OCI-LY7 (cell line): ENCODE measurements around the gene IQCK.

Experiments used
- CTCF ChIP-seq: fragments of 200-600 bp; sonication (generic); conservative IDR thresholded peaks from 2 replicates; pipeline ENCODE4 v1.5.1; 2014; ENCODE audit warnings: mild to moderate bottlenecking, antibody characterized with exemption, low read length, moderate library complexity, mixed read lengths
- EZH2phosphoT487 ChIP-seq: fragments of 200-600 bp; sonication (generic); IDR thresholded peaks from 2 replicates; pipeline ENCODE4 v1.6.1; 2018; ENCODE audit warnings: low read depth, borderline replicate concordance, mild to moderate bottlenecking, mixed run types, antibody characterized with exemption, low read length, moderate library complexity, mixed read lengths

DNA sequence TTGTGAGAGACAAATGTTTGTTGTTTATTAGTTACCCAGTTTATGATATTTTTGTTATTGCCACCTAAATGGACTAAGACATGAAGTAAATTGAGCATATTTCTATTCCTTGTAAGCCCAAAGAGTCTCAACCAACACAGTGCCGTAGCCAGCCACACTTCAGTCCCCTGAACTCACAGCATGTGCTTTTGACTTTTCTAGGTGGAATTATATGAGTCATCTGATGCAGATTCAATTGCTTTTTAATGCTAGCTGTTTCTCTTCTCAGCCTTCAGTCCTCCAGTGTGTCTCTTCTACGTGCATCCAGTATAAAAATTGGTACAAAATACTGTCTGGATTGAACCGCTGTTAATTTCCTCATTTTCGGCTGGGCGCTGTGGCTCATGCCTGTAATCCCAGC lies 39.0 kb downstream of the IQCK start:
- TF ChIP-seq CTCF (no peak), EZH2phosphoT487 (no peak)
